HCT116 (cell line): ENCODE measurements around the gene RPLP1. TPM values are rescaled to one million over a fixed set of nuclear protein-coding genes. Genes with fewer than 3 reads are reported as not detected.

ENCODE experiments used
- ATAC-seq: fragments of 200-7000 bp; cut with Tn5 transposase; 2 replicates; pipeline ENCODE4 v1.9.1; 2020; ENCODE audit warnings: mild to moderate bottlenecking, moderate library complexity
- BruUV-seq: library from RNA; stranded (reverse); fragments of 400-500 nt; replicated peaks from 2 replicates; lab custom pipeline; 2021; lab: Mats Ljungman, UMichigan
- CTCF ChIA-PET: fragments of 300-600 bp; sonication (Branson Sonifier 250); formaldehyde crosslinking; loops from one replicate; lab custom pipeline; 2021; ENCODE audit warnings: antibody characterized with exemption; lab: Charles Lee
- POLR2A ChIA-PET: fragments of 300-600, 350-600 bp; sonication (Branson Sonifier 250); formaldehyde crosslinking; loops from one replicate; lab custom pipeline; 2021; ENCODE audit warnings: antibody characterized with exemption; lab: Charles Lee
- RAD21 ChIA-PET, 2 experiments: fragments of 300-600 bp; sonication (Branson Sonifier 250); formaldehyde crosslinking; loops; one replicate each; lab custom pipeline; 2023; ENCODE audit warnings: low total read pairs in 2 of 2; ENCODE audit not compliant: uncharacterized antibody in 2 of 2, unreplicated experiment in 2 of 2, low non-redundant PET in 1 of 2; lab: Charles Lee
- DNase-seq: peaks from one replicate; pipeline ENCODE4 v3.0.0-alpha.2; 2010; ENCODE audit warnings: low read depth, low spot score
- H2AFZ ChIP-seq: fragments of 200-600 bp; shearing (Covaris generic), sonication (generic); 2 replicates; pipeline ENCODE4 v1.6.1; 2017; ENCODE audit warnings: low read depth, mixed run types, mixed read lengths, antibody characterized with exemption, low read length; ENCODE audit not compliant: poor library complexity, severe bottlenecking
- H3K27ac ChIP-seq: 2 replicates; pipeline ENCODE4 v1.5.1; 2012; ENCODE audit warnings: low read depth, low read length
- H3K27me3 ChIP-seq: fragments of 200-600 bp; sonication (generic); 2 replicates; pipeline ENCODE4 v1.6.1; 2016; ENCODE audit warnings: mixed run types, low read length, mixed read lengths; ENCODE audit not compliant: insufficient read depth
- H3K36me3 ChIP-seq, 2 experiments: fragments of 200-500 bp in 1 of 2; fragments of 200-600 bp in 1 of 2; sonication (Bioruptor generic) in 1 of 2; sonication (generic) in 1 of 2; 2 replicates each; pipeline versions ENCODE4 v1.5.1 to v1.6.1; 2014 to 2016; ENCODE audit warnings: low read length in 2 of 2, inconsistent platforms in 1 of 2, mixed read lengths in 1 of 2, mixed run types in 1 of 2; ENCODE audit not compliant: insufficient read depth in 2 of 2, control insufficient read depth in 1 of 2
- H3K4me1 ChIP-seq, 2 experiments: fragments of 200-600 bp in 1 of 2; sonication (generic) in 1 of 2; 2 replicates each; pipeline versions ENCODE4 v1.5.1 to v1.6.1; 2012 to 2017; ENCODE audit warnings: low read length in 2 of 2, inconsistent platforms in 1 of 2, mild to moderate bottlenecking in 1 of 2, mixed read lengths in 1 of 2, mixed run types in 1 of 2, moderate library complexity in 1 of 2; ENCODE audit not compliant: insufficient read depth in 2 of 2, control insufficient read depth in 1 of 2
- H3K4me2 ChIP-seq: fragments of 200-600 bp; sonication (generic); 2 replicates; pipeline ENCODE4 v1.6.1; 2017; ENCODE audit warnings: mixed run types, low read length, mixed read lengths
- H3K4me3 ChIP-seq, 2 experiments: fragments of 200-600 bp in 1 of 2; sonication (generic) in 1 of 2; replicated peaks in 1 of 2; 2 replicates each; pipeline ENCODE4 v1.5.1; 2011 to 2016; ENCODE audit warnings: low read length in 2 of 2, control low read depth in 1 of 2, low read depth in 1 of 2, mild to moderate bottlenecking in 1 of 2, mixed read lengths in 1 of 2, mixed run types in 1 of 2
- H3K79me2 ChIP-seq: fragments of 200-600 bp; sonication (generic); 2 replicates; pipeline ENCODE4 v1.6.1; 2017; ENCODE audit warnings: mild to moderate bottlenecking, mixed run types, low read length, moderate library complexity, mixed read lengths; ENCODE audit not compliant: insufficient read depth
- H3K9ac ChIP-seq: fragments of 200-600 bp; sonication (generic); 2 replicates; pipeline ENCODE4 v1.6.1; 2016; ENCODE audit warnings: low read length, mixed read lengths
- H3K9me2 ChIP-seq: fragments of 200-600 bp; sonication (generic), shearing (Covaris generic); 2 replicates; pipeline ENCODE4 v1.6.1; 2017; ENCODE audit warnings: mixed run types, mild to moderate bottlenecking, moderate library complexity; ENCODE audit not compliant: insufficient read depth
- H3K9me3 ChIP-seq, 2 experiments: fragments of 200-500 bp in 1 of 2; fragments of 200-600 bp in 1 of 2; sonication (Bioruptor generic) in 1 of 2; sonication (generic) in 1 of 2; 2 replicates each; pipeline ENCODE4 v1.6.1; 2014 to 2017; ENCODE audit warnings: low read length in 2 of 2, mixed read lengths in 2 of 2, inconsistent platforms in 1 of 2, low read depth in 1 of 2, mild to moderate bottlenecking in 1 of 2, mixed run types in 1 of 2, moderate library complexity in 1 of 2; ENCODE audit not compliant: control insufficient read depth in 1 of 2, insufficient read depth in 1 of 2
- H4K20me1 ChIP-seq: fragments of 200-600 bp; sonication (generic), shearing (Covaris generic); 2 replicates; pipeline ENCODE4 v1.6.1; 2017; ENCODE audit warnings: mixed run types, mild to moderate bottlenecking, moderate library complexity; ENCODE audit not compliant: insufficient read depth
- CEBPB ChIP-seq: IDR thresholded peaks from 2 replicates; pipeline ENCODE4 v1.6.1; 2012; ENCODE audit warnings: low read depth
- EZH2phosphoT487 ChIP-seq: fragments of 200-600 bp; IDR thresholded peaks from 2 replicates; pipeline ENCODE4 v1.6.1; 2018; ENCODE audit warnings: antibody characterized with exemption, borderline replicate concordance
- JUND ChIP-seq: IDR thresholded peaks from 2 replicates; pipeline ENCODE4 v1.6.1; 2012
- POLR2A ChIP-seq: IDR thresholded peaks from 2 replicates; pipeline ENCODE4 v1.7.0; 2011; ENCODE audit warnings: borderline replicate concordance; ENCODE audit not compliant: insufficient read depth, insufficient read length; ENCODE audit errors: extremely low read depth
- SP1 ChIP-seq: IDR thresholded peaks from 2 replicates; pipeline ENCODE4 v1.6.1; 2012; ENCODE audit warnings: low read depth
- TCF7L2 ChIP-seq: IDR thresholded peaks from 2 replicates; pipeline ENCODE4 v1.7.0; 2011; ENCODE audit warnings: borderline replicate concordance, inconsistent platforms; ENCODE audit not compliant: insufficient read depth, insufficient read length; ENCODE audit errors: extremely low read depth
- YY1 ChIP-seq: IDR thresholded peaks from 2 replicates; pipeline ENCODE4 v1.6.1; 2011; ENCODE audit warnings: low read length, low read depth, moderate library complexity, mild to moderate bottlenecking; ENCODE audit not compliant: insufficient replicate concordance; ENCODE audit errors: extremely low read depth
- ZFX ChIP-seq: fragments of 450-650 bp; IDR thresholded peaks from 2 replicates; pipeline ENCODE4 v1.6.1; 2017
- ZNF274 ChIP-seq: fragments of 200-500 bp; sonication (Bioruptor generic); IDR thresholded peaks from 2 replicates; pipeline ENCODE4 v1.6.1; 2014; ENCODE audit warnings: mild to moderate bottlenecking, low read depth, low read length, inconsistent platforms
- intact Hi-C: fragments of 100-400 bp; cut with micrococcal nuclease; formaldehyde crosslinking; loops from 2 replicates; pipeline ENCODE4 v1.10.0; 2022
- total RNA-seq: library from RNA; stranded (reverse); gene quantifications from one replicate; pipeline ENCODE4 v1.2.1, GENCODE V29; 2021; ENCODE audit not compliant: unreplicated experiment
- TF ChIP-seq, protein P1 (sequence below): IDR thresholded peaks from 2 replicates; pipeline ENCODE4 v1.6.1; 2012
- TF ChIP-seq, protein P2 (sequence below): IDR thresholded peaks from 2 replicates; pipeline ENCODE4 v1.6.1; 2011; ENCODE audit warnings: mild to moderate bottlenecking, low read length, moderate library complexity; ENCODE audit not compliant: insufficient replicate concordance; ENCODE audit errors: extremely low read depth

The RPLP1 gene
- total RNA-seq, 1 experiment from 2014 or later = 3,138 TPM

DNA sequence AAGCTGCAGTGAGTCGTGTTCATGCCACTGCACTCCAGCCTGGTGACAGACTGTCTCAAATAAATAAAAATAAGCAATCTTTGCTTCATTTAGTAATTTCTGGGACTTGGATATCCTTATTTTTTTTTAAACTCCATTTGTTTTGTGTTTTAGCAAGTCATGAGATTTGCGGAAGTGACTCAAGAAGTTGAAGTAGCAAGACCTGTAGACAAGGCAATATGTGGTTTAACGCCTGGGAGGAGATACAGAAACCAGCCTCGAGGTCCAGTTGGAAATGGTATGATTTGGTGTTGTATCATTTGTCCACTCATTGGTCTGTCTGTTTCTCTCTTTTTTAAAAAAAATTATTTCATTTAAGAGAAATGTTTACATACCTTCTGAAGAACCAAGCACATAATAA is 16.6 kb upstream of the RPLP1 start:
- H3K4me2 ChIP-seq = no peak overlapping the region
- H3K4me3 ChIP-seq = no peak overlapping the region
- no peaks in the 10 kb centered on the region for H3K4me1 ChIP-seq
- H2AFZ ChIP-seq = no peak overlapping the region
- peaks cover 71 to 74% of the 10 kb centered on the region in 2 experiments for H3K36me3 ChIP-seq
- no peaks in the 10 kb centered on the region for H3K9me2 ChIP-seq
- intact Hi-C loops = no loop called here
- no peaks in the 10 kb centered on the region for H3K9me3 ChIP-seq
- no peaks in the 10 kb centered on the region for H4K20me1 ChIP-seq
- POLR2A ChIA-PET = interaction anchor here (1.6 kb wide), 1 partner anchor 17 kb away, joined by 10 read pairs; the partner anchor contains the start of gene RPLP1
- TF ChIP-seq CEBPB = no peak
- TF ChIP-seq EZH2phosphoT487 = no peak
- TF ChIP-seq, protein P1, sequence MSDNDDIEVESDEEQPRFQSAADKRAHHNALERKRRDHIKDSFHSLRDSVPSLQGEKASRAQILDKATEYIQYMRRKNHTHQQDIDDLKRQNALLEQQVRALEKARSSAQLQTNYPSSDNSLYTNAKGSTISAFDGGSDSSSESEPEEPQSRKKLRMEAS = no peak
- no peak for TF ChIP-seq JUND
- no peak for TF ChIP-seq ZNF274
- TF ChIP-seq, protein P2, sequence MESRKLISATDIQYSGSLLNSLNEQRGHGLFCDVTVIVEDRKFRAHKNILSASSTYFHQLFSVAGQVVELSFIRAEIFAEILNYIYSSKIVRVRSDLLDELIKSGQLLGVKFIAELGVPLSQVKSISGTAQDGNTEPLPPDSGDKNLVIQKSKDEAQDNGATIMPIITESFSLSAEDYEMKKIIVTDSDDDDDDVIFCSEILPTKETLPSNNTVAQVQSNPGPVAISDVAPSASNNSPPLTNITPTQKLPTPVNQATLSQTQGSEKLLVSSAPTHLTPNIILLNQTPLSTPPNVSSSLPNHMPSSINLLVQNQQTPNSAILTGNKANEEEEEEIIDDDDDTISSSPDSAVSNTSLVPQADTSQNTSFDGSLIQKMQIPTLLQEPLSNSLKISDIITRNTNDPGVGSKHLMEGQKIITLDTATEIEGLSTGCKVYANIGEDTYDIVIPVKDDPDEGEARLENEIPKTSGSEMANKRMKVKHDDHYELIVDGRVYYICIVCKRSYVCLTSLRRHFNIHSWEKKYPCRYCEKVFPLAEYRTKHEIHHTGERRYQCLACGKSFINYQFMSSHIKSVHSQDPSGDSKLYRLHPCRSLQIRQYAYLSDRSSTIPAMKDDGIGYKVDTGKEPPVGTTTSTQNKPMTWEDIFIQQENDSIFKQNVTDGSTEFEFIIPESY = no peak
- no peak for TF ChIP-seq SP1
- no peak for TF ChIP-seq TCF7L2
- no peak for TF ChIP-seq POLR2A
- TF ChIP-seq ZFX = no peak
- no peak for TF ChIP-seq YY1
- H3K9ac ChIP-seq = no peak overlapping the region
- CTCF ChIA-PET = no interaction called here
- H3K79me2 ChIP-seq = peaks cover 68% of the 10 kb centered on the region
- no peak for ATAC-seq
- BruUV-seq = no TSS peak
- DNase-seq = no peak
- RAD21 ChIA-PET = no interaction called here
- no peaks in the 10 kb centered on the region for H3K27me3 ChIP-seq
- H3K27ac ChIP-seq = no peak overlapping the region
